Measurements from ENCODE around the gene FHL1.
"Not testable (repeated sequence)": the region's sequence is repeated elsewhere in the genome, so short reads cannot be mapped to it uniquely, and the experiment has no call there.

The FHL1 gene

DNA sequence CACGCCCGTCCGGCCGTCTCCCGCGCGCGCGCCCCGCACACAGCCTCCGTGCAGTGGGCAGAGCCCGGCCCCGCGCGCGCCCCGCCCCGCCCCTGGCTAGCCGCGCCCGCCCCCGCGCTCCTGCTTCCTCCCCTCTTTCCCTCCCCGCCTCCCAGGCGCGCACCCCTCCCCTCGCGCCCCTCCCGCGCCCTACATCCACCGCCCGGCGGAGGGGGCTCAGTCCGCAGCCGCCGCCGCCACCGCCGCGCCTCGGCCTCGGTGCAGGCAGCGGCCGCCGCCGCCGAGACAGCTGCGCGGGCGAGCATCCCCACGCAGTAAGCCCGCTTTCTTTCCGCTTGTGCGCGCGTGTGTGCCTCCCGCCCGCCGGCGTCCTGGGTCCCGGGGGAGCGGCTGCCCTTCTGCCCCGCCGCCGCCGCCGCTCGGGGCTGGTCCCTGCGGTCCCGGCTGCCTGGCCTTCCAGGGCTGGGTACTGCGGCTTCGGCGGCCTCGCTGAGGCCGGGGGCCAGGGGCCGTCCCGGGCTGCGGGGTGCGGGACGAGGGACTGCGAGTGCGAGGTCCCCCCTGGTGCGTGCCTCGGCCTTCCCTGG lies at the start of gene FHL1:
Gene FHL1, plus strand, starts transcription at position 219 of the 587 bp plus-strand sequence.
- peak; percentile 18 for DNase-seq

DNA sequence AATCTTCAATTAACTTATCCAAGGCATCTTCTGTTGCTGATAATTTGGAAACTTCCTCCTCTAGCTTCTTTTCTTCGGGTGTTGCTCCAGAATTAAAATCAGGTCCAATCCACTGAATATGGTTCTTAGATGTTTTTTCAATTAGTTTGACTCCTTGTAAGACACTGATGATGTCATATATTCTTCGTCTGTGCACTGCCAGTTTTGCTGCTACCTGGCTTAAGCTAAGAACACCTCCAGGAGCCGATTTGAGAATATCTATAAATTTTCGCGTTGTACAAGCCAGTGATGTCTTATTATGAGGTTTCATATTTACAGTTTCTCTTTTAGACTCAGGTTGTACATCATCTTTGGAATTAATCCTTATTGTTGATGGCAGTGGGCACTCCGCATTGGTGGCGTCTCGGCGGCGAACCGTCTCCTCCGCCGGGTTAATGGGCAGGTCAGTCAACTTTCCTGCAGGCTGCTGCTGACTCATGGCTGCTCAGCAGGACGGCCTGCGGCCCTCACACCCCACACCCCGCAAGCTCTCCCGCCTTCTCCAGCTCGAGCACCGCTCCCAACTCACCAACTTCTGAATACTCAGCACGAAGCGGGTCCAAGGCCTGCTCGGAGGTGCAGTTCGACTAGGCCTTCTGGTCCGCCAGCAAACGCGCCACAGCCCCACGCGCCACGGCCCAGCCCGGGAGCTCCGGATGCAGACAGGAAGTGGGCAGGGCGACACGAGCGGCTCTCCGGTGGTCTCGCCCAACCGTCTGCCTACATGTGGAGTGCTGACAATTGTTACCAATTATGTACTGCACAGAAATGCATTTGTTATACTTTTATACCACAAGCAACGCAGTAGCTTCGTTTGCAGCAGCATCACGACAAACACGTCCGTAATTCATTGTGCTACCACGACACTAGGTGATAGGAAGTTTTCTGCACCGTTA lies 49.2 kb upstream of the FHL1 start:
- DNase-seq, result no peak

DNA sequence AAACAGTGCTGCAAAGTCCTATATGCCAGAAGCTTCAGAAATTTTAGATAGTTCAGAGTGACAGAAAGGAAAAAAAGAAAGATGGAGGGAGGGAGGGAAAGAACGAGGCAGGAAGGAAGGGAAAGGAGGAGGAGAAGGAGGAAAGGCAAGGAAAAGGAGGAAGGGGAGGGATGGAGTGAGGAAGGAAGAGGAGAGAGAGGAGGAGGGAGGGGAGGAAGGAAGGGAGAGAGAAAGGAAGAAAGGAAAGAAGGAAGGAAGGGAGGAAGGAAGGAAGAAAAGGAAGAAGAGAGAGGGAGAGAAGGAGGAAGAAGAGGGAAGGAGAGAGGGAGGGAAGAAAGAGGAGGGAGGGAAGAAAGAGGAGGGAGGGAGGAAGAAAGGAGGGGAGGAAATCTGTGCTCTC lies 42.4 kb upstream of the FHL1 start:
- DNase-seq, result no peak

DNA sequence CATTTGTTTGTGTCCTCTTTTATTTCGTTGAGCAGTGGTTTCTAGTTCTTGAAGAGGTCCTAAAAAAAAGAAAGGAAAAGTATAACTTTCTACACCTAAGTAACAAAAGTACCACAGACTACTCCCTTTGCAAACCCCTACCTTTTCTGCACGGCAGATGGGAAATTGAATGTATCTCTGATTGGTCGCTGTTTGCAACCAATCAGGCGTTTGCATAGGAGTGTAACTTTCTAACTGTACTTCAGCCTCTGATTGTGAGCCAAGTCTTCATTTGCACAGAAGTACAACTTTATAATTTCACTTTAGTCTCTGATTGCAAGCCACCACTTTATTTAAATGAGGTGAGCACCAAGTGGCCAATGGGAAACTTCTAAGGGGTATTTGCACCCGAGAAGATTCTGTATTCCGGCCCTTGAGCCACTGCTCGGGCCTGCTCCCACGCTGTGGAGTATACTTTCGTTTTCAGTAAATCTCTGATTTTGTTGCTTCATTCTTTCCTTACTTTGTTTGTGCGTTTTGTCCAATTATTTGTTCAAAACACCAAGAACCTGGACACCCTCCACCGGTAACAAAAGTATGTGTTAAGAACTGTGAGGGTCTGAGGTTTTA lies 40.3 kb upstream of the FHL1 start:
- DNase-seq, result no peak

DNA sequence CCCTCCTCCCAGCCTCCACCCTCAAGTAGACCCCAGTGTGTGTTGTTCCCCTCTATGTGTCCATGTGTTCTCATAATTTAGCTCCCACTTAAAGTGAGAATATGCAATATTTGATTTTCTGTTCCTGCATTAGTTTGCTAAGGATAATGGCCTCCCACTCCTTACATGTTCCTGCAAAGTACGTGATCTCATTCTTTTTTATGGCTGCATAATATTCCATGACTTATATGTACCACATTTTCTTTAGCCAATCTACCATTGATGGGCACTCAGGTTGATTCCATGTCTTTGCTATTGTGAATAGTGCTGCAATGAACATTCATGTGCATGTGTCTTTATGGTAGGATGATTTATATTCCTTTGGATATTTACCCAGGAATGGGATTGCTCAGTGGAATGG lies 38.4 kb upstream of the FHL1 start:
- not testable (repeated sequence) for DNase-seq

DNA sequence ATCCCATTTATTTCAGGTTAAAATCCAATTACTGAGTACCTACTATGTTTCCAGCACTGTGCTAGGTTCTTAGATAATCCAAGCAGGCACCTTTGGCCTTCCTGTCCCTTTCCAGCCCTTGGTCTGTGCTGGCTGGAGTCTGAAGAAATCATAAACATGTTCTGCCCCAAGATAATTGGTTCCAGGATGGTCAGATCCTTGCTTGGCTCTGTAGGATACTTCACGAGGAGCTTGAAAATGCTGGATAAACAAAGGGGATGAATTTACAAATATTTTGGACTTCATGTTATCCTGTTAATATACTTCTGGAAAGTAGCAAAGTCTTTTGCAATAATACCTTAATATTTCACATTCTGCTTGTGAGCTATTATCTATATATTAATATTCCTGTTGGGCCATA lies 35.0 kb upstream of the FHL1 start:
- DNase-seq, result no peak

DNA sequence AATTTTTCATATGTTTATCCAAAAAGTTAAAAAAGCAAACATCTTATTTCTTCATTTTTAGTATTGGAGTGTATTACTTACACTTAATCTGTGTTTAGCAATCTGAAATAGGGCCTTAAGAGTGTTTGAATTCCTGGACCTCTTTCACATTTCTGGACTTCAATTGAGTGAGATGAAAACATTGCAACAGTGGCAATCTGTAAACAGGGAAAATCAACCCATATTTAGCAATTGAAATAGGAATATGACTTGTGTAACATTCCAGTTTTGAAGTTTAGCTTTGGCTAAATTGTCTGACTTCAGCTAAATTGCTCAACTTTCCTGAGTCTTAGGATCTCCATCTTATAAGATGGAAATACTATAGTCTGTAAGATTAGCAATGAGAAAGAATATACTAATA lies 34.6 kb upstream of the FHL1 start:
- DNase-seq, result no peak

DNA sequence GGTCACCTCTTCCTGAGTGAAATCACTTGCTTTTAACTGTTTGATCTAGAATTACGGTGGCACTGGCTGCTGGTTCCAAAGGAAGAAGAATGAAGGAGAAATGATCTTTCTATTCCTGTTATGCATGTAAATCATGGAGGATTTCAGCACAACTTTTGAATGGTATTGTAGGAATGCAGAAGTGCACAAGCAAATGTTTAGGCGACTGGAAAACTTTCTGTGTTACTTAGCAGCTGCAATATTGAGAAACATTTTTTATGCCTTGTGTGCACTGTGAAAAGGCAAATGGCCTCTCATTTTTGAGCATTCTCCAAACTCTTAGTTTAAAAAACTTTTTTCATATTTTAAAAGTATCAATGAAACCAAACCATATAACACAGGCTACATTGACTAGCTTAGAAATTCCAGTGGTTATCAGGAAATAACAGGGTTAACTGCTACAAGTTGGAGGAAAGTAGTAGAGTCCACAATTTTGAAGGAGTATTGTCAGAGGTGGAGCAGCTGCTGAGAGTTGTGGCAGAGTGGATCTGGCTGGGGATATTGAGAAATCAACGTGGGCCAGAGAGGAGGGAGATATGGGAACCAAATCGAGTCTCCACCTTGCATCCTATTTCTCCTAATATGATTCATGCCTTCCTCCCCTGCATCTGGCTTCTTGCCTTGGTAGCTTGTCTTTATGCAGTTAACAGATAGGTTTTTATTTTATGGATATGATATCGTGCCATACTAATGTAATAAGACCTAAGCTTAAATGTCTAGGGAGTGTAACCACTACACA lies 32.0 kb upstream of the FHL1 start:
- no peak for DNase-seq

DNA sequence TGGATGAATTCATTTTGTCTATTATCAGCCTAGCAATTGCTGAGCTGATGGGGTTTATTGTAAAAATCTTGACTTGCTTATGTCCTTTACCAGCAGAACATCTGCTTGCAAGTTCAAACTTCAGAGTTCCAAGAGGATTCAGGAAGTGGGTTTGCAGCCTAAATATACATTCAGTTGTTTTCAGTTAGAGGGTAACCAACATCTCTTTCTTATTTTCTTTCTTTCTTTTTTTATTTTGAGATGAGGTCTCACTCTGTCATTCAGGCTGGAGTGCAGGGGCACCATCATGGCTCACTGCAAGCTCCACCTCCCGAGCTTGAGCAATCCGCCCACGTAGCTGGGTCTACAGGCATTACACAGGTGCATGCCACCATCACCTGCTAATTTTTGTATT lies 31.4 kb upstream of the FHL1 start:
- DNase-seq, result no peak

DNA sequence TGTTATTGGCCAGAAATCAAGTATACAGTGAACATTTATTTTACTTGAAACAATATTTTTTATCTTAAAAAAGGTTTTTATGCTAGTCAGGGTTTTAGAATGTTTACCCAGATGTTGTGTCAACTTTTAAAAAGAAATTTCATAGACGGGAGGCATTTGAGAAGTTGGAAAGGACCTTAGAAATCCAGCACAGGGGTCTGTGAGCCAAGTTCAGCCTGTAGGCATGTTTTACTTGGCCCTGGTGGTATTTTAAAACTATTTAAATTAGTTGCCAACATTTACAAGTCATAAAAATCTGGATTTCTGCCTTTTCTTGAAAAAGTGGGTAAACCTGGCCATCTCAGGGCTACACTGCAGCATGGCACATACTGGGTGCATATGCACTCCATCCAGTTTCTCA lies 25.5 kb upstream of the FHL1 start:
- DNase-seq, result no peak

DNA sequence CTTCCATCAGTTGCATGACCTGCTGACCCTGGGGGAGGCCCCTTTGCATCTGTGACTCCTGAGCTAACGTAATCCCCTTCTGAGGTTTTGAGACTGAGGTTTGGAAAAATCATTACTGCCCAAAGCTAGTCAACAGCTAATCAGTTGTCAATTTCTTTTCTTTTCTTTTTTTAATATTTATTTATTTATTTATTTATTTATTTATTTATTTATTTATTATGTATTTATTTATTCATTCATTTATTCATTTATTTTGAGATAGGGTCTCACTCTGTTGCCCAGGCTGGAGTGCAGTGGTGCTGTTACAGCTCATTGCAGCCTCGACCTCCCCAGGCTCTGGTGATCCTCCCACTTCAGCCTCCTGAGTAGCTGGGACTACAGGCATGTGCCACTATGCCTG lies 25.1 kb upstream of the FHL1 start:
- DNase-seq, result no peak

DNA sequence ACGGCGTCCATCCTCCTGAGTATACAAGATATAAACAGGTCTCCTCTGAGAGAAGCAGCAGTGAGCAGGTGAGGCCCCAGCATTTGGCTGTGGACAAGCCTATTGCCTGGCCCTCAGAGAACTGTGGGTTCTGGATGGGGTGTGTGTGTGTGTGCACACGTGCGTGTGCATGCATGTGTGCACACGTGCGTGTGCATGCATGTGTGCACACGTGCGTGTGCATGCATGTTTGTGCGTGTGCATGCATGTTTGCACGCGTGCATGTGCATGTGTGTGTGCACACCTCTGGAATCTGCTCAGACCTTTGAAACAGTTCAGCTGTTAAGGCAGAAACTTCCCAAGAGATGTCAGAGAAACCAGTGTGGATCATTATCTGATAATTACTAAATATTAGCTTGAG lies 22.2 kb upstream of the FHL1 start:
- DNase-seq, result no peak

DNA sequence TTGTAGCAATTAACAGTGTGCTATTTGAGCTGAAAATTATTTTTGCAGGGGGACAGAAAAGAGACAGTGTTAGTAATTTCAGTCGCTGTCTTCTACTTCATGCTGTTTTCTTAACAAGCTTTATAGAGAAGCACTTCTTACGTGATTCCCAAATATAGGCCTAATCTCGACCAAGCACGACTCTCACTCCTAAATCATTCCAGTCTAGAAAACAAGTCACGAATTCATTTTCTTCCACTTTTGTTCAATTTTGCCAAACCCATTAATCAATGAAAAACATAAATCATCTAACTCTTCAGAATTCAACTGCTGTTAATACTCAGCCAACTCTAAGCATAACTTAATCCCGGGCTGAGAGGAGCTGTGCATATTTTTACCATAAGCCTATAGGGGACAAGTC lies 21.0 kb upstream of the FHL1 start:
- DNase-seq, result no peak

DNA sequence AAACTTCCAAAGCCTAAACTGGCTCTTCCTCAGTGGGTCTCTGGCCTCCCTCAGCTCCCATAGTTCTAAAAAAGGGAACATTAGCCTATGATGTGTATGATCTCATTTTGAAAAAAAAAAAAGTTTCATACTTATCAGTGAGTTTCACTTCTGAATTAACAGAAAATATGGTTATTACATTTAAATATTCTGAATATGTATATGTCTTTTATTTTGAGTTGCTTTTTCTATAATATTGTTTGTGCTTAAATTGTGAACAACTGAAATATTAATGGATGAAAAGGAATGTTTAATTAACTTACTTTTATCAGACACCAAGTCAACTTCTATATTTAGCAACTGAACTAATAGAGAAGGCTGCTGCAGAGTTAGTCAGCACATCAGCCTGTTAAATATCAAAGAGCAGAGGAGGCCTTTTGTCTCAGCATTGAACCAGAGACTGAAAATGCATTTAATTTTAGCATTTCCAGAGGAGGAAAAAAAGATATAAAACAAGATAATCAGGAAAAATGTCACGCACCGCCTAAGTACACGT lies 20.4 kb upstream of the FHL1 start:
- DNase-seq, result no peak

DNA sequence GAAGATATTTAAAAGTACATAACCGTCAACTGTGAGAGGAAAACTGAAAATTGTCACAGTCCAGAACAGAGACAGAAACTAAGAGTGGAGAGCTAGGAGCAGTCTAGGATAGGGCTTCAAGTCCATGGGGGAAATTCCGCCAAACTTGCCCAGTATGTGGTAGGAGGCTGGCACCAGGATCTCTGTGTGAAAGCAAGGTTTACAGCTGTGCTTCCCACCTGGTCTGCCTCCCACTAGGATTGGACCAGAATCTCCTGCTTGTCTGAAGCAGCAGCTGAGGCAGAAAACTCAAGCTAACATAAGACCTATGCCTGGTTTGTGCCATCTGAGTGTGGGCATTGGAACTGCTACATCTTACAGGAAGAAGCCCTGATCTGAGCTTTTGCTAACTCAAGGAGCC lies 18.6 kb upstream of the FHL1 start:
- DNase-seq, result no peak

DNA sequence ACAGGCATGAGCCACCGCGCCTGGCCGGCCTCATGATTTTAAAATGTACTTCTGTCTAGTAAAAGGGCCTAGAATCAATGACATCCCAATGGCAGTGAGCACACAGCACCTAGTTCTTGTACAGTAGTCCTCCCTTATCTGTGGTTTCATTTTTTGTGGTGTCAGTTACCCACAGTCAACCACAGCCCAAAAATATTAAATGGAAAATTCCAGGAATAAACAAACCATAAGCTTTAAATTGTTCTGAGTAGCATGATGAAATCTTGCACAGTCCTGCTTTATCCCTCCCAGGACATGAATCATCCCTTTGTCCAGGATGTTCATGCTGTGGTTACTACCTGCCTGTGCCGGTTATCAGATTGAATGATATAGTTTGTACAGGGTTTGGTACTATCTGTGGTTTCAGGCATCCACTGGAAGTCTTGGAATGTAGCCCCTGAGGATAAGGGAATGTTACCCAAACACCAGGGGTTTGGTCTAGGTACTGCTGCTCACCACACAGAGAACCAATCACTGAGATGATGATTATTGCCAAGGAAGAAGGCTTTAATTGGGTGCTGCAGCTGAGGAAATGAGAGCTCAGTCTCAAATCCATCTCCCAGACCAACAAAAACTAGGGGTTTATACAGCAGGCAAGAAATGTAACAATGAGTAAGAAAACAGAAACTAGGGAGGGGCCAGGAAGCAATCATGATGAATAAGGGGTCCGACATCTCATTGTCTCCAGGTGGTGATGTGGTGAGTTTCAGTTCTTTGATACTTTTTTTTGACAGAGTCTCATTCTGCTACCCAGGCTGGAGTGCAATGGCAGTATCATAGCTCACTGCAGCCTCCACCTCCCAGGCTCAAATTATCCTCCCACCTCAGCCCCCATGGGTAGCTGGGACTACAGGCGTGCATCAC lies 16.2 kb upstream of the FHL1 start:
- DNase-seq, result peak; percentile 76

DNA sequence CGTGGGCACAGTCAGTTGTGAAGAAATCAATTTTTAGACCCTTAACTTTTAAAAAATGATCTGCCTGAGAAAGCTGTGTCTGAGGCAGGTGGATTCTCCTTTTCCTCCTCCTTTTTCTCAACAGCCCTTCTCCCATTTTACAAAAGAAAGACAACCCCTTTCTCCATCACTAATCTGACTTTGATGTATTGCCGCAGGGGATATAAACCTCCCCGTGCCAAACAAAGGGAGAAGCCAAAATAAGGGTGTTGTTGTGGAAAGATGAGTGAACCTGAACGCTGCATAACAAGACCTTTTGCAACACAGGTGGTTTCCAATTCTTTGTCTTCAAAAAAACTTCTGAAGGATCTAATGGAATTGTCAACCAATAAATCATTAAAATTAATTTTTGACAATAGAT lies 8.4 kb upstream of the FHL1 start:
- DNase-seq, result no peak

DNA sequence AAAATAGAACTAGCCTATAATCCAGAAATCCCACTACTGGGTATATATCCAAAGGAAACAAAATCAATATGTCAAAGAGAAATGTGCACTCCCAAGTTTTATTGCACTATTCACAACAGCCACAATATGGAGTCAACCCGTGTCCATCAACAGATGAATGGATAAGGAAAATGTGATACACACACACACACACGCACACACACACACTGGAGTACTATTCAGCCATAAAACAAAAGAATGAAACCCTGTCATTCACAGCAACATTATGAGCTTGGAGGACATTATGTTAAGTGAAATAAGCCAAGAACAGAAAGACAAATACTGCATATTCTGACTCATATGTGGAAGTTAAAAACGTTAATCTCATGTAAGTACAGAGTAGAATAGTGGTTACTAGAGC lies 5.8 kb upstream of the FHL1 start:
- no peak for DNase-seq

DNA sequence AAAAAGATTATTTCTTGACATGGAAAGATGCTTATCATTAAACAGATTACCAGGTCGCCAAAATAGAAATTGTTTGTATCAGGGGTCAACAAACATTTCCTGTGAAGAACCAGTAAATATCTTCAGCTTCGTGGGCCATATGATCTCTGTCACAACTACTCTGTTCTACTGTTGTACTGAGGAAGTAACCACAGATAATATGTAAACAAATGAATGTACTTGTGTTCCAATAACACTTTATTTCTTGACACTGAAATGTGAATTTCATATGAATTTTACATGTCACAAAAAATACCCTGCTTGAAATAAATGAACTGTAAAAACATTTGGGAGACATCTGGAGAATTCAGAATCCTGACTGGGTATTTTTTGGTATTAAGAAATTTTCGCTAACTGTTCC lies 4.7 kb upstream of the FHL1 start:
- no peak for DNase-seq

DNA sequence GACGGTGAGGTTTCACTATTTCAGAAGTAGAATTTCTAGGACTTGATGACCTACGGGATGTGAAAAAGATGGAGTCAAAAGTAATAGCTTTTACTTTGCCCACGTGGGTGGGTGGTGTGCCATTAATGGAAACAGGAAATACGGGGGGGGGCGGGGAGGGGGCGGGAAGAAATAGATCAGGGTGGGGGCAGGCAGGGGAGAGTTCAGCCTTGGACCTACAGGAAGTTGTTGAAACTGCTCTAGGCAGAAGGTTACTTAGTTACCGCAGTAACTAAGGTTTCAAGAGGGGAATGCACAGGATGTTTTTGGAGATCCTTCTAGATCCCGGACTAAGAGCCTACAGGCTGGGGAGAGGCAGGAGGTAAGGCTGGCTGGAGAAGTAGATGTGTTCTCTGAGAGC lies 3.6 kb upstream of the FHL1 start:
- no peak for DNase-seq

DNA sequence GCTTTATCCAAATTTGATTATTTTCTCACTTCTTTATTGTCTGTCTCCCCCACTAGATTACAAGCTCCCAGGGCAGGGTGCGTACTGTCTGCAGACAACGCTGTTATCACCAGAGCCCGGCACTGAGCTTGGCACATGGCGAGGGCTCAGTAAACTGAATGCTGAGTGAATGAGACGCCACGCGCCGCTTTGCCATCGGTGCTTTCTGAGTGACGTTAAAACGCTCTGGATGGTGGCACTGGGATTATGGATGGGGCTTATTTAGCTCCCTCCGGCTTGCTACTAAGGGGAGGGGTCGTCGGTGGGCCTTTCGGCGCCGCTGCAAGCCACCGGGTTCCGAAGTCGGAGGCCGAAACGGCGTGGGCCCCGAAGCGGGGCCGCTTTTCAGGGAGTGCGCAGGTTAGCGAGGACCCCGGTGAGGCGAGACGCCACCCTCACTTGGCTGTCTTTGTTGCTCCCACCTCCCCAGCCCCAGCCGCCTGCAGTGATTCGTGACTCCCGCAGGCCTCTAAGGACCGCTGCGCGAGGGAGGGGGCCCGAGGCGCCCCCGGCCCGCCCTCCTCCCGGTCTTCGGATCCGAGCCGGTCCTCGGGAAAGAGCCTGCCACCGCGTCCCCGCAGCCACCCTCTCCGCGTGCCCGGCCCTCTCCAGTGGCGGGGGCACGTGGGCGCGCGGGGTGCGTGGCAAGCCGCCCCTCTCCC lies 569 bp upstream of the FHL1 start:
- no peak for DNase-seq
